Right lung (tissue), 10 donors: ENCODE data around the gene ZNF398. TPM values are rescaled to one million over a fixed set of nuclear protein-coding genes. Genes with fewer than 3 reads are reported as not detected.
"Not testable (repeated sequence)": the region's sequence is repeated elsewhere in the genome, so short reads cannot be mapped to it uniquely, and the experiment has no call there.

Experiments used
- DNase-seq, 2 donors: peaks; one replicate each; pipeline ENCODE4 v3.0.0-alpha.2; 2013
- long read RNA-seq, 8 donors: transcript quantifications; one replicate each; lab custom pipeline, GENCODE V29; 2026
- polyA plus RNA-seq, 5 donors: library from polyadenylated mRNA; unstranded; fragments of 120-200 nt; gene quantifications; one replicate each; pipeline versions ENCODE4 v1.2.1 to v1.2.3, GENCODE V29; 2013; ENCODE audit warnings: inconsistent platforms in 1 of 5, low replicate concordance in 1 of 5; ENCODE audit not compliant: insufficient read length in 5 of 5, insufficient read depth in 1 of 5

ZNF398 gene
- polyA plus RNA-seq: 10 to 100 TPM; 11.5 to 13.4 (median 12.2) TPM
- long read RNA-seq, donor 1, partial matches to known transcripts: 0 of 4 reads
- long read RNA-seq, donor 1, other reads (novel, unspliced or antisense): 0 of 4 reads
- long read RNA-seq, donor 2, partial matches to known transcripts: 0 of 4 reads
- long read RNA-seq, donor 2, other reads (novel, unspliced or antisense): 0 of 4 reads
- long read RNA-seq, donor 3, transcript ZNF398-202 (6 exons, 2,860 nt): major isoform, 5 of 11 reads
- long read RNA-seq, donor 3, partial matches to known transcripts: 6 of 11 reads
- long read RNA-seq, donor 3, other reads (novel, unspliced or antisense): 0 of 11 reads
- long read RNA-seq, donor 4, partial matches to known transcripts: 0 of 1 reads
- long read RNA-seq, donor 4, other reads (novel, unspliced or antisense): 0 of 1 reads
- long read RNA-seq, donor 5, partial matches to known transcripts: 11 of 15 reads
- long read RNA-seq, donor 5, other reads (novel, unspliced or antisense): 0 of 15 reads
- long read RNA-seq, donor 6, partial matches to known transcripts: 15 of 16 reads
- long read RNA-seq, donor 6, other reads (novel, unspliced or antisense): 0 of 16 reads
- long read RNA-seq, donor 7, full-length matches to known transcripts: 3 of 3 reads
- long read RNA-seq, donor 7, partial matches to known transcripts: 0 of 3 reads
- long read RNA-seq, donor 7, other reads (novel, unspliced or antisense): 0 of 3 reads
- long read RNA-seq, donor 8, partial matches to known transcripts: 0 of 1 reads
- long read RNA-seq, donor 8, other reads (novel, unspliced or antisense): 0 of 1 reads

- DNase-seq: peak; percentile 80 to 81
These were observed at the start of gene ZNF398 for GRCh38 chr7:149147072-149147751. ZNF398 (plus strand) TSS chr7:149147453; CDS start chr7:149147743, 290 bp downstream.

GRCh38 chr7:149099058-149099457 lies 48.2 kb upstream of the ZNF398 start:
- no peak for DNase-seq

GRCh38 chr7:149100821-149101220 lies 46.4 kb upstream of the ZNF398 start:
- no peak for DNase-seq

- no peak for DNase-seq
These were observed 44.6 kb upstream of the ZNF398 start for GRCh38 chr7:149102666-149103065.

- no peak for DNase-seq
These were observed 43.8 kb upstream of the ZNF398 start for GRCh38 chr7:149103424-149103823.

GRCh38 chr7:149104214-149104613 lies 43.0 kb upstream of the ZNF398 start:
- DNase-seq: no peak

- no peak for DNase-seq
These were observed 42.5 kb upstream of the ZNF398 start for GRCh38 chr7:149104749-149105148.

- DNase-seq: no peak
These were observed 37.3 kb upstream of the ZNF398 start for GRCh38 chr7:149109969-149110368.

GRCh38 chr7:149125189-149125862 lies 21.9 kb upstream of the ZNF398 start:
- DNase-seq: no peak

GRCh38 chr7:149125863-149126661 lies 21.2 kb upstream of the ZNF398 start, which contains the start of gene ZNF425:
ZNF425 (minus strand) TSS chr7:149126324; CDS start chr7:149126213, 111 bp downstream.
- DNase-seq: peak; percentile 94 to 95

GRCh38 chr7:149126662-149127266 lies 20.5 kb upstream of the ZNF398 start:
- DNase-seq: peak; percentile 52 to 57

- DNase-seq: no peak
These were observed 16.6 kb upstream of the ZNF398 start for GRCh38 chr7:149130572-149131198.

GRCh38 chr7:149133028-149133710 lies 14.1 kb upstream of the ZNF398 start:
- no peak for DNase-seq

- no peak for DNase-seq
These were observed 11.1 kb upstream of the ZNF398 start for GRCh38 chr7:149136118-149136517.

GRCh38 chr7:149140831-149141230 lies 6.4 kb upstream of the ZNF398 start:
- no peak for DNase-seq

GRCh38 chr7:149141893-149142292 lies 5.4 kb upstream of the ZNF398 start:
- DNase-seq: no peak

GRCh38 chr7:149144436-149144922 lies 2.8 kb upstream of the ZNF398 start:
- not testable (repeated sequence) for DNase-seq

- no peak for DNase-seq
These were observed 2.0 kb upstream of the ZNF398 start for GRCh38 chr7:149145031-149145845.
